ENCODE data around the gene BCKDHA. TPM values are rescaled to one million over a fixed set of nuclear protein-coding genes. Genes with fewer than 3 reads are reported as not detected.

BCKDHA gene
- total RNA-seq, 1 donor from 2014 or later: 11.7 TPM

DNA sequence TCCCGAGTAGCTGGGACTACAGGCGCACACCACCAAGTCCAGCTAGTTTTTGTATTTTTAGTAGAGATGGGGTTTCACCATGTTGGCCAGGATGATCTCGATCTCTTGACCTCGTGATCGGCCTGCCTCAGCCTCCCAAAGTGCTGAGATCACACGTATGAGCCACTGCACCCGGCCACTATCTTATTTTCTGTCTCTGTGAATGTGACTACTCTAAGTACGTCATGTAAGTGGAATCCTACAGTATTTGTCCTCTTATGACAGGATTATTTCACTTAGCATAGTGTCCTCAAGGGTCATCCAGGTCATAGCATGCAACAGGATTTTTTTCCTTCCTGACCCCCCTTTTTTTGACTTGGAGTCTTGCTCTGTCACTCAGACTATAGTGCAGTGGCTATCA, 26.1 kb upstream of the BCKDHA start:
- H3K9me3 Mint-ChIP-seq: no peaks in the 10 kb centered on the region
- no peak overlapping the region for H3K27ac Mint-ChIP-seq
- H3K4me1 Mint-ChIP-seq (ENCODE audit: unreplicated experiment): peaks cover 4% of the 10 kb centered on the region
- TF ChIP-seq, protein P1, sequence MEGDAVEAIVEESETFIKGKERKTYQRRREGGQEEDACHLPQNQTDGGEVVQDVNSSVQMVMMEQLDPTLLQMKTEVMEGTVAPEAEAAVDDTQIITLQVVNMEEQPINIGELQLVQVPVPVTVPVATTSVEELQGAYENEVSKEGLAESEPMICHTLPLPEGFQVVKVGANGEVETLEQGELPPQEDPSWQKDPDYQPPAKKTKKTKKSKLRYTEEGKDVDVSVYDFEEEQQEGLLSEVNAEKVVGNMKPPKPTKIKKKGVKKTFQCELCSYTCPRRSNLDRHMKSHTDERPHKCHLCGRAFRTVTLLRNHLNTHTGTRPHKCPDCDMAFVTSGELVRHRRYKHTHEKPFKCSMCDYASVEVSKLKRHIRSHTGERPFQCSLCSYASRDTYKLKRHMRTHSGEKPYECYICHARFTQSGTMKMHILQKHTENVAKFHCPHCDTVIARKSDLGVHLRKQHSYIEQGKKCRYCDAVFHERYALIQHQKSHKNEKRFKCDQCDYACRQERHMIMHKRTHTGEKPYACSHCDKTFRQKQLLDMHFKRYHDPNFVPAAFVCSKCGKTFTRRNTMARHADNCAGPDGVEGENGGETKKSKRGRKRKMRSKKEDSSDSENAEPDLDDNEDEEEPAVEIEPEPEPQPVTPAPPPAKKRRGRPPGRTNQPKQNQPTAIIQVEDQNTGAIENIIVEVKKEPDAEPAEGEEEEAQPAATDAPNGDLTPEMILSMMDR (conservative IDR thresholded peaks at IDR 0.05): no peak
- no peaks in the 10 kb centered on the region for H3K27me3 Mint-ChIP-seq
- no peak overlapping the region for H3K4me3 Mint-ChIP-seq
- H3K36me3 Mint-ChIP-seq: no peaks in the 10 kb centered on the region
- DNase-seq (ENCODE audit: extremely low spot score, unreplicated experiment): no peak

DNA sequence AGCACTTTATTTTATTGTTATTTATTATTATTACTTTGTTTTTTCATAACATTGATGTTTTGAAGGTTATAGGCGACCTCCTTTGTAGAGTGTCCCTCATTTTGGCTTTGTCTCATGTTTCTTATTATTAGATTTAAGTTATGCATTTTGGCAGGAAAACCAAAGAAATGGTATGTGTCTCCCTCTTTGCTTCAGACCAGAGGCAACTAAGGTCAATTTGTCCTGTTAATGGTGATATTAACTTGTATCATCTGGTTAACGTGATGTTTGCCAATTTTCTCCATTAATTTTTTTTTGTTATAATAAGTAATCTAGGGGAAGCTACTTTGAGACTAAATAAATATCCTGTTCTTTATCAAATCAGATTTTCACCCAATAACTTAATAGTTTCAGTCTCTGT, 25.1 kb upstream of the BCKDHA start:
- no peak for DNase-seq (ENCODE audit: extremely low spot score, unreplicated experiment)
- no peak overlapping the region for H3K4me3 Mint-ChIP-seq
- H3K4me1 Mint-ChIP-seq (ENCODE audit: unreplicated experiment): peaks cover 12% of the 10 kb centered on the region
- TF ChIP-seq, protein P1 (conservative IDR thresholded peaks at IDR 0.05): no peak
- no peaks in the 10 kb centered on the region for H3K36me3 Mint-ChIP-seq
- H3K27me3 Mint-ChIP-seq: no peaks in the 10 kb centered on the region
- H3K27ac Mint-ChIP-seq: no peak overlapping the region
- no peaks in the 10 kb centered on the region for H3K9me3 Mint-ChIP-seq

DNA sequence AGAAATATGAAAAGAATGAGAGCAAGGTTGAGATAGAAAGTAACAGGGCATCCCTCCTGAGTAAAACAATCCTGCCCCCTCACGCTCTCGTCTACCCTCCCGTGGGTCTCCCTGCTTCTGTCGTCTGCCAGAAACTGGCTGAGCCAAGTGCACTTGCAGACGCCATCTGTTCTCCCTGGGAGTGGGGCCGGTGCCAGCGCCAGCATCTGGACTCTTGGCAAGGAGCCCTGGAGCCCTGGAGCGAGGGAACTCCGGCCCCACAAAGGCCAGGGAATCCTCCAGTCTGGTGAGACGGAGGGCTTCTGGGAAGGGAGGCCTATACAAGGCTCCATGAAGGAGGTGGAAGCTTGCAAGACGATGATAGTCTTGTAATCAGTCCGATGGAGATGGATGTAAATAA, 23.6 kb upstream of the BCKDHA start:
- Mint-ChIP-seq H3K27ac (no peak overlapping the region), H3K4me1 (ENCODE audit: unreplicated experiment) (peaks cover 12% of the 10 kb centered on the region), H3K36me3 (no peaks in the 10 kb centered on the region), H3K4me3 (no peak overlapping the region), H3K9me3 (no peaks in the 10 kb centered on the region), H3K27me3 (no peaks in the 10 kb centered on the region)
- no peak for DNase-seq (ENCODE audit: extremely low spot score, unreplicated experiment)
- TF ChIP-seq, protein P1 (conservative IDR thresholded peaks at IDR 0.05): no peak

DNA sequence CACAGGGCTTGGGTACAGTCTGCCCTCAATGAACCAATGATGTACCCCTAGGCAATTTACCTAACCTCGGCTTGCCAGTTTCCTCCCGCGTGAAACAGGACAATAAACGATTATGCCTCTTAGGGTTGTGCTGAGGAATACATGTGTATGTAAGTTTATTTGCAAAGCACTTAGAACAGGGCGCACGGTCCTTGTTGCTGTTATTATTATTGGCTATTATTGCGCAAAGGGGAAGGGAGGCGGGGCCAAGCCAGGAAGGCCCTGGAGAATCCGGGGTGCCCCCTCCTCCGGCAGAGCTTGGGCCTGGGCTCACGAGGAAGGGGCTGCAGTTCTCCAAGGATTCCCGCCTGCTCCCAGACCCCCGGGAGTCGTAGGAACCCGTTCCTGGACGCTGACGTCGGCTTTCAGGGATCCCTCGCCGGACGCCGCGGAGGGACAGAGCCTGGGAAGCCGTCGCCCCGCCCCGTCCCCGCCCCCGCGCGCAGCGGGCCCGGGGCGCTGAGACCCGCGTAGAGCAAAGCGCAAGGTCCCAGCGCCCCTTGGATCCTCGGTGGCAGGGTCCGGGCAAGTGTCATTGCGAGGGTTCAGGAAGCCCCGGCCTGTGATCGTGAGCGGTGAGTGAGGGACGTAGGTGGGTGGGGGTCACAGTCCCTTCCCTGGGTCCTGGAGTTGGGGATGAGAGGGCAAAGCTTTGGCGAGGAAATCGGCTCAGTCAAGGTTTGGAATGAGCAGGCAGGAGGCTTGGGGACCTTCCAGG, 21.2 kb upstream of the BCKDHA start, which contains the start of gene TMEM91:
TSS of gene TMEM91 (plus strand) at position 293 of the 757 bp plus-strand sequence. CDS start 1,777 bp downstream, outside the sequence.
- Mint-ChIP-seq H3K36me3 (no peaks in the 10 kb centered on the region), H3K9me3 (no peaks in the 10 kb centered on the region), H3K27me3 (no peaks in the 10 kb centered on the region), H3K27ac (peak within 1 kb of the TSS; percentile 42), H3K4me1 (ENCODE audit: unreplicated experiment) (peaks cover 12% of the 10 kb centered on the region), H3K4me3 (peak within 1 kb of the TSS; percentile 86)
- TF ChIP-seq, protein P1 (conservative IDR thresholded peaks at IDR 0.05): no peak
- no peak for DNase-seq (ENCODE audit: extremely low spot score, unreplicated experiment)

DNA sequence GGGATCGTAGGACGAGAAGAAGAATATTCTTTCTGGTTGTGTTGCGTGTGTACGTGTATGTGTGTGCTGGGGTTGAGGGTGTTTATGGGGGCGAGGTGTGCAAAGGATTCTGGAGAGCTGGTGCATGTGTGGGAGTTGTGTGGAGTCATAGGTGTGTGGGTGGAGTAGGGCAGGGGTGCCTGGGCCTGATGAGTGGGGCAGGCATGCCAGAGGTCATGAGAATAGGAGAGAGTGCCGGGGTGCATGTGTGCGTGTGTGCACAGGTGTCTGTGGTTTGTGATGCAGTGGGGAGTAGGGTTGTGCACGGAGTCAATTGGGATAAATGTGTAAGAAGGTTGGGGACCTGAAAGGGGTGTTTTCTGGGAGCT, 20.6 kb upstream of the BCKDHA start:
- Mint-ChIP-seq H3K9me3 (no peaks in the 10 kb centered on the region), H3K27ac (peak overlapping the region; percentile 42), H3K4me1 (ENCODE audit: unreplicated experiment) (peaks cover 12% of the 10 kb centered on the region), H3K4me3 (peak overlapping the region; percentile 86), H3K36me3 (no peaks in the 10 kb centered on the region), H3K27me3 (no peaks in the 10 kb centered on the region)
- TF ChIP-seq, protein P1 (conservative IDR thresholded peaks at IDR 0.05): no peak
- DNase-seq (ENCODE audit: extremely low spot score, unreplicated experiment): no peak
